WTC11 (cell line): ENCODE results near the gene PTPRN2. TPM values are rescaled to one million over a fixed set of nuclear protein-coding genes. Genes with fewer than 3 reads are reported as not detected.

Source experiments
- ATAC-seq: fragments of 200-7000 bp; cut with Tn5 transposase; 2 replicates; pipeline ENCODE4 v1.10.0; 2021; ENCODE audit warnings: mild to moderate bottlenecking, moderate library complexity
- CTCF ChIA-PET: fragments of 300-600 bp; sonication (Branson Sonifier 250); formaldehyde crosslinking; loops from one replicate; lab custom pipeline; 2021; ENCODE audit warnings: antibody characterized with exemption; lab: Charles Lee
- POLR2A ChIA-PET: fragments of 350-600 bp; sonication (Branson Sonifier 250); formaldehyde crosslinking; loops from one replicate; lab custom pipeline; 2021; ENCODE audit warnings: antibody characterized with exemption; lab: Charles Lee
- DNase-seq: peaks from one replicate; pipeline ENCODE4 v3.0.0; 2021; ENCODE audit warnings: low spot score
- H3K27ac Mint-ChIP-seq: 2 replicates; pipeline ENCODE4 v1.8.0; 2021; ENCODE audit warnings: mixed read lengths
- H3K27me3 Mint-ChIP-seq: 2 replicates; pipeline ENCODE4 v1.8.0; 2021; ENCODE audit warnings: low read depth, mild to moderate bottlenecking, moderate library complexity, mixed read lengths
- H3K36me3 Mint-ChIP-seq: 2 replicates; pipeline ENCODE4 v1.8.0; 2021; ENCODE audit warnings: mixed read lengths
- H3K4me1 Mint-ChIP-seq: 2 replicates; pipeline ENCODE4 v1.8.0; 2022; ENCODE audit warnings: mixed read lengths
- H3K4me3 Mint-ChIP-seq: 2 replicates; pipeline ENCODE4 v1.8.0; 2021; ENCODE audit warnings: mild to moderate bottlenecking, moderate library complexity, mixed read lengths
- H3K9me3 Mint-ChIP-seq: 2 replicates; pipeline ENCODE4 v1.8.0; 2021; ENCODE audit warnings: mixed read lengths
- ESRRA ChIP-seq: sonication (generic); formaldehyde crosslinking; IDR thresholded peaks from 2 replicates; pipeline ENCODE4 v1.8.1; 2022; ENCODE audit warnings: mild to moderate bottlenecking, missing genetic modification reagents, borderline replicate concordance
- ETV6 ChIP-seq: sonication (generic); formaldehyde crosslinking; IDR thresholded peaks from 2 replicates; pipeline ENCODE4 v1.8.1; 2022; ENCODE audit warnings: mild to moderate bottlenecking, missing genetic modification reagents
- FOXK1 ChIP-seq: sonication (generic); formaldehyde crosslinking; IDR thresholded peaks from 2 replicates; pipeline ENCODE4 v1.8.0; 2022; ENCODE audit warnings: mild to moderate bottlenecking, moderate library complexity, missing genetic modification reagents
- JAZF1 ChIP-seq: fragments of 250-450 bp; sonication (Bioruptor Pico); IDR thresholded peaks from 2 replicates; pipeline ENCODE4 v1.9.0; 2021; ENCODE audit warnings: moderate library complexity, mild to moderate bottlenecking, inconsistent platforms
- JUN ChIP-seq: sonication (generic); formaldehyde crosslinking; IDR thresholded peaks from 2 replicates; pipeline ENCODE4 v1.8.0; 2023; ENCODE audit warnings: mild to moderate bottlenecking, missing genetic modification reagents
- MAX ChIP-seq: sonication (generic); formaldehyde crosslinking; IDR thresholded peaks from 2 replicates; pipeline ENCODE4 v1.8.0; 2022; ENCODE audit warnings: mild to moderate bottlenecking, missing genetic modification reagents
- NFATC4 ChIP-seq: fragments of 250-450 bp; sonication (Bioruptor Pico); IDR thresholded peaks from 2 replicates; pipeline ENCODE4 v1.9.0; 2021; ENCODE audit warnings: mild to moderate bottlenecking
- NR1H2 ChIP-seq: sonication (generic); formaldehyde crosslinking; IDR thresholded peaks from 2 replicates; pipeline ENCODE4 v1.9.0; 2021; ENCODE audit warnings: mild to moderate bottlenecking, moderate library complexity, missing genetic modification reagents
- RELA ChIP-seq: sonication (generic); formaldehyde crosslinking; IDR thresholded peaks from 2 replicates; pipeline ENCODE4 v1.8.1; 2022; ENCODE audit warnings: missing genetic modification reagents, mild to moderate bottlenecking, borderline replicate concordance
- TP53 ChIP-seq: sonication (generic); formaldehyde crosslinking; IDR thresholded peaks from 2 replicates; pipeline ENCODE4 v1.8.1; 2023; ENCODE audit warnings: mild to moderate bottlenecking, missing genetic modification reagents
- ZNF121 ChIP-seq: sonication (generic); formaldehyde crosslinking; IDR thresholded peaks from 2 replicates; pipeline ENCODE4 v1.8.0; 2023; ENCODE audit warnings: missing genetic modification reagents
- ZNF396 ChIP-seq: fragments of 250-450 bp; sonication (Bioruptor Pico); IDR thresholded peaks from 2 replicates; pipeline ENCODE4 v1.8.0; 2021; ENCODE audit warnings: mild to moderate bottlenecking, moderate library complexity, borderline replicate concordance
- ZNF512 ChIP-seq: sonication (generic); formaldehyde crosslinking; IDR thresholded peaks from 2 replicates; pipeline ENCODE4 v1.8.1; 2022; ENCODE audit warnings: missing genetic modification reagents, borderline replicate concordance
- total RNA-seq: library from RNA; stranded (reverse); gene quantifications from 3 replicates; pipeline ENCODE4 v1.2.3, GENCODE V29; 2021
- TF ChIP-seq, protein P1 (sequence below): sonication (generic); formaldehyde crosslinking; IDR thresholded peaks from 2 replicates; pipeline ENCODE4 v1.8.0; 2023; ENCODE audit warnings: mild to moderate bottlenecking, missing genetic modification reagents
- TF ChIP-seq, protein P2 (sequence below): fragments of 250-450 bp; sonication (Bioruptor Pico); IDR thresholded peaks from 2 replicates; pipeline ENCODE4 v1.9.0; 2021; ENCODE audit warnings: moderate library complexity, mild to moderate bottlenecking, inconsistent platforms, borderline replicate concordance
- TF ChIP-seq, protein P3 (sequence below): sonication (generic); formaldehyde crosslinking; IDR thresholded peaks from 2 replicates; pipeline ENCODE4 v1.8.1; 2023; ENCODE audit warnings: mild to moderate bottlenecking, missing genetic modification reagents, borderline replicate concordance
- TF ChIP-seq, protein P4 (sequence below): sonication (generic); formaldehyde crosslinking; IDR thresholded peaks from 2 replicates; pipeline ENCODE4 v1.8.0; 2022; ENCODE audit warnings: missing genetic modification reagents
- TF ChIP-seq, protein P5 (sequence below): fragments of 250-450 bp; sonication (Bioruptor Pico); IDR thresholded peaks from 2 replicates; pipeline ENCODE4 v1.8.0; 2021; ENCODE audit warnings: mild to moderate bottlenecking
- TF ChIP-seq, protein P6 (sequence below): sonication (generic); formaldehyde crosslinking; conservative IDR thresholded peaks from 2 replicates; pipeline ENCODE4 v1.8.1; 2022; ENCODE audit warnings: mild to moderate bottlenecking, missing genetic modification reagents

PTPRN2 gene
- total RNA-seq, 1 experiment from 2014 or later, result 4.7 TPM

DNA sequence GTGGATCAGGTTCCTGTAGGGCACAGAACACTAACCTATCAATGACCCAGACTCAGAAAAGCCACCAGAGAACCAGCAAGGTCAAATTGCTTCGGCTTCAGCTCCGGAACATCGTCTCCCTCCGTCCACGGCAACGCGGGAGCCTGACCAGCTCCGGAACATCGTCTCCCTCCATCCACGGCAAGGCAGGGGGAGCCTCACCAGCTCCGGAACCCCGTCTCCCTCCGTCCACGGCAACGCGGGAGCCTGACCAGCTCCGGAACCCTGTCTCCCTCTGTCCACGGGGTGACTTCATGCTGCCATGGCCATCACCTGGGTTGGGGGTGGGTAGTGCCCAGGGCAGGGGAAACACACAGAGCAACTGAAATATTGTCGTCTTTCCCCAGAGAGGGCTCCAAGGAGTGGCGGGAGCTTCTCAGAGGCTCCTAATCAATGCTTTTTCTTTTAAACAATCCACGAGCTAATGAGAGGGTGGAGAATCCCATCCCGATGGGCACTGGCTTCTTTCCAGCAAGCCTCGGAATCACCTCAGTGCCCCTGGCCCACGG is 847.3 kb downstream of the PTPRN2 start (continued):
- TF ChIP-seq, protein P1, sequence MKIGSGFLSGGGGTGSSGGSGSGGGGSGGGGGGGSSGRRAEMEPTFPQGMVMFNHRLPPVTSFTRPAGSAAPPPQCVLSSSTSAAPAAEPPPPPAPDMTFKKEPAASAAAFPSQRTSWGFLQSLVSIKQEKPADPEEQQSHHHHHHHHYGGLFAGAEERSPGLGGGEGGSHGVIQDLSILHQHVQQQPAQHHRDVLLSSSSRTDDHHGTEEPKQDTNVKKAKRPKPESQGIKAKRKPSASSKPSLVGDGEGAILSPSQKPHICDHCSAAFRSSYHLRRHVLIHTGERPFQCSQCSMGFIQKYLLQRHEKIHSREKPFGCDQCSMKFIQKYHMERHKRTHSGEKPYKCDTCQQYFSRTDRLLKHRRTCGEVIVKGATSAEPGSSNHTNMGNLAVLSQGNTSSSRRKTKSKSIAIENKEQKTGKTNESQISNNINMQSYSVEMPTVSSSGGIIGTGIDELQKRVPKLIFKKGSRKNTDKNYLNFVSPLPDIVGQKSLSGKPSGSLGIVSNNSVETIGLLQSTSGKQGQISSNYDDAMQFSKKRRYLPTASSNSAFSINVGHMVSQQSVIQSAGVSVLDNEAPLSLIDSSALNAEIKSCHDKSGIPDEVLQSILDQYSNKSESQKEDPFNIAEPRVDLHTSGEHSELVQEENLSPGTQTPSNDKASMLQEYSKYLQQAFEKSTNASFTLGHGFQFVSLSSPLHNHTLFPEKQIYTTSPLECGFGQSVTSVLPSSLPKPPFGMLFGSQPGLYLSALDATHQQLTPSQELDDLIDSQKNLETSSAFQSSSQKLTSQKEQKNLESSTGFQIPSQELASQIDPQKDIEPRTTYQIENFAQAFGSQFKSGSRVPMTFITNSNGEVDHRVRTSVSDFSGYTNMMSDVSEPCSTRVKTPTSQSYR, result no peak

- no peak overlapping the region for H3K4me3 Mint-ChIP-seq
- POLR2A ChIA-PET, result no interaction called here
- H3K9me3 Mint-ChIP-seq, result peaks cover 33% of the 10 kb centered on the region
- peaks cover 10% of the 10 kb centered on the region for H3K27me3 Mint-ChIP-seq
- ATAC-seq (no peak), DNase-seq (no peak)
- H3K36me3 Mint-ChIP-seq, result peaks cover 31% of the 10 kb centered on the region
- CTCF ChIA-PET, result no interaction called here
- H3K4me1 Mint-ChIP-seq, result peaks cover 4% of the 10 kb centered on the region; the same call in 1 of the 2 replicates
- H3K27ac Mint-ChIP-seq, result no peak overlapping the region
- no peak for TF ChIP-seq ETV6 (CRISPR knock-in tag)
- no peak for TF ChIP-seq NR1H2 (CRISPR knock-in tag)
- TF ChIP-seq JAZF1 (CRISPR knock-in tag), result no peak
- TF ChIP-seq, protein P2, sequence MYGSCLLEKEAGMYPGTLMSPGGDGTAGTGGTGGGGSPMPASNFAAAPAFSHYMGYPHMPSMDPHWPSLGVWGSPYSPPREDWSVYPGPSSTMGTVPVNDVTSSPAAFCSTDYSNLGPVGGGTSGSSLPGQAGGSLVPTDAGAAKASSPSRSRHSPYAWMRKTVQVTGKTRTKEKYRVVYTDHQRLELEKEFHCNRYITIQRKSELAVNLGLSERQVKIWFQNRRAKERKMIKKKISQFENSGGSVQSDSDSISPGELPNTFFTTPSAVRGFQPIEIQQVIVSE, result no peak
- no peak for TF ChIP-seq MAX (CRISPR knock-in tag)
- no peak for TF ChIP-seq NFATC4 (CRISPR knock-in tag)
- TF ChIP-seq, protein P3, sequence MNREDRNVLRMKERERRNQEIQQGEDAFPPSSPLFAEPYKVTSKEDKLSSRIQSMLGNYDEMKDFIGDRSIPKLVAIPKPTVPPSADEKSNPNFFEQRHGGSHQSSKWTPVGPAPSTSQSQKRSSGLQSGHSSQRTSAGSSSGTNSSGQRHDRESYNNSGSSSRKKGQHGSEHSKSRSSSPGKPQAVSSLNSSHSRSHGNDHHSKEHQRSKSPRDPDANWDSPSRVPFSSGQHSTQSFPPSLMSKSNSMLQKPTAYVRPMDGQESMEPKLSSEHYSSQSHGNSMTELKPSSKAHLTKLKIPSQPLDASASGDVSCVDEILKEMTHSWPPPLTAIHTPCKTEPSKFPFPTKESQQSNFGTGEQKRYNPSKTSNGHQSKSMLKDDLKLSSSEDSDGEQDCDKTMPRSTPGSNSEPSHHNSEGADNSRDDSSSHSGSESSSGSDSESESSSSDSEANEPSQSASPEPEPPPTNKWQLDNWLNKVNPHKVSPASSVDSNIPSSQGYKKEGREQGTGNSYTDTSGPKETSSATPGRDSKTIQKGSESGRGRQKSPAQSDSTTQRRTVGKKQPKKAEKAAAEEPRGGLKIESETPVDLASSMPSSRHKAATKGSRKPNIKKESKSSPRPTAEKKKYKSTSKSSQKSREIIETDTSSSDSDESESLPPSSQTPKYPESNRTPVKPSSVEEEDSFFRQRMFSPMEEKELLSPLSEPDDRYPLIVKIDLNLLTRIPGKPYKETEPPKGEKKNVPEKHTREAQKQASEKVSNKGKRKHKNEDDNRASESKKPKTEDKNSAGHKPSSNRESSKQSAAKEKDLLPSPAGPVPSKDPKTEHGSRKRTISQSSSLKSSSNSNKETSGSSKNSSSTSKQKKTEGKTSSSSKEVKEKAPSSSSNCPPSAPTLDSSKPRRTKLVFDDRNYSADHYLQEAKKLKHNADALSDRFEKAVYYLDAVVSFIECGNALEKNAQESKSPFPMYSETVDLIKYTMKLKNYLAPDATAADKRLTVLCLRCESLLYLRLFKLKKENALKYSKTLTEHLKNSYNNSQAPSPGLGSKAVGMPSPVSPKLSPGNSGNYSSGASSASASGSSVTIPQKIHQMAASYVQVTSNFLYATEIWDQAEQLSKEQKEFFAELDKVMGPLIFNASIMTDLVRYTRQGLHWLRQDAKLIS, result no peak
- TF ChIP-seq TP53 (CRISPR knock-in tag), result no peak
- TF ChIP-seq, protein P4, sequence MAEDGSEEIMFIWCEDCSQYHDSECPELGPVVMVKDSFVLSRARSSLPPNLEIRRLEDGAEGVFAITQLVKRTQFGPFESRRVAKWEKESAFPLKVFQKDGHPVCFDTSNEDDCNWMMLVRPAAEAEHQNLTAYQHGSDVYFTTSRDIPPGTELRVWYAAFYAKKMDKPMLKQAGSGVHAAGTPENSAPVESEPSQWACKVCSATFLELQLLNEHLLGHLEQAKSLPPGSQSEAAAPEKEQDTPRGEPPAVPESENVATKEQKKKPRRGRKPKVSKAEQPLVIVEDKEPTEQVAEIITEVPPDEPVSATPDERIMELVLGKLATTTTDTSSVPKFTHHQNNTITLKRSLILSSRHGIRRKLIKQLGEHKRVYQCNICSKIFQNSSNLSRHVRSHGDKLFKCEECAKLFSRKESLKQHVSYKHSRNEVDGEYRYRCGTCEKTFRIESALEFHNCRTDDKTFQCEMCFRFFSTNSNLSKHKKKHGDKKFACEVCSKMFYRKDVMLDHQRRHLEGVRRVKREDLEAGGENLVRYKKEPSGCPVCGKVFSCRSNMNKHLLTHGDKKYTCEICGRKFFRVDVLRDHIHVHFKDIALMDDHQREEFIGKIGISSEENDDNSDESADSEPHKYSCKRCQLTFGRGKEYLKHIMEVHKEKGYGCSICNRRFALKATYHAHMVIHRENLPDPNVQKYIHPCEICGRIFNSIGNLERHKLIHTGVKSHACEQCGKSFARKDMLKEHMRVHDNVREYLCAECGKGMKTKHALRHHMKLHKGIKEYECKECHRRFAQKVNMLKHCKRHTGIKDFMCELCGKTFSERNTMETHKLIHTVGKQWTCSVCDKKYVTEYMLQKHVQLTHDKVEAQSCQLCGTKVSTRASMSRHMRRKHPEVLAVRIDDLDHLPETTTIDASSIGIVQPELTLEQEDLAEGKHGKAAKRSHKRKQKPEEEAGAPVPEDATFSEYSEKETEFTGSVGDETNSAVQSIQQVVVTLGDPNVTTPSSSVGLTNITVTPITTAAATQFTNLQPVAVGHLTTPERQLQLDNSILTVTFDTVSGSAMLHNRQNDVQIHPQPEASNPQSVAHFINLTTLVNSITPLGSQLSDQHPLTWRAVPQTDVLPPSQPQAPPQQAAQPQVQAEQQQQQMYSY, result no peak
- TF ChIP-seq ZNF396 (CRISPR knock-in tag), result no peak
- TF ChIP-seq FOXK1 (CRISPR knock-in tag), result no peak
- TF ChIP-seq RELA (CRISPR knock-in tag), result no peak
- no peak for TF ChIP-seq ESRRA
- TF ChIP-seq JUN (CRISPR knock-in tag), result no peak
- TF ChIP-seq ZNF512 (CRISPR knock-in tag), result no peak
- TF ChIP-seq, protein P5, sequence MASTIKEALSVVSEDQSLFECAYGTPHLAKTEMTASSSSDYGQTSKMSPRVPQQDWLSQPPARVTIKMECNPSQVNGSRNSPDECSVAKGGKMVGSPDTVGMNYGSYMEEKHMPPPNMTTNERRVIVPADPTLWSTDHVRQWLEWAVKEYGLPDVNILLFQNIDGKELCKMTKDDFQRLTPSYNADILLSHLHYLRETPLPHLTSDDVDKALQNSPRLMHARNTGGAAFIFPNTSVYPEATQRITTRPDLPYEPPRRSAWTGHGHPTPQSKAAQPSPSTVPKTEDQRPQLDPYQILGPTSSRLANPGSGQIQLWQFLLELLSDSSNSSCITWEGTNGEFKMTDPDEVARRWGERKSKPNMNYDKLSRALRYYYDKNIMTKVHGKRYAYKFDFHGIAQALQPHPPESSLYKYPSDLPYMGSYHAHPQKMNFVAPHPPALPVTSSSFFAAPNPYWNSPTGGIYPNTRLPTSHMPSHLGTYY (CRISPR knock-in tag), result no peak
- no peak for TF ChIP-seq ZNF121 (CRISPR knock-in tag)
- TF ChIP-seq, protein P6, sequence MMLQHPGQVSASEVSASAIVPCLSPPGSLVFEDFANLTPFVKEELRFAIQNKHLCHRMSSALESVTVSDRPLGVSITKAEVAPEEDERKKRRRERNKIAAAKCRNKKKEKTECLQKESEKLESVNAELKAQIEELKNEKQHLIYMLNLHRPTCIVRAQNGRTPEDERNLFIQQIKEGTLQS, result no peak
Measured at GRCh38 chr7:157739650-157740049, 848.0 kb downstream of the PTPRN2 start.
